Activated CD8-positive, alpha-beta memory T cell treated with anti-CD3 and anti-CD28 coated beads, Interleukin-2, amount 50 U/mL, for 4 hours (primary cell): ENCODE measurements around the gene CTSO.
"Not testable (repeated sequence)": the region's sequence is repeated elsewhere in the genome, so short reads cannot be mapped to it uniquely, and the experiment has no call there.

Experiments used
- DNase-seq: peaks from one replicate; pipeline ENCODE4 v3.0.0-alpha.2; 2020

The CTSO gene

DNA sequence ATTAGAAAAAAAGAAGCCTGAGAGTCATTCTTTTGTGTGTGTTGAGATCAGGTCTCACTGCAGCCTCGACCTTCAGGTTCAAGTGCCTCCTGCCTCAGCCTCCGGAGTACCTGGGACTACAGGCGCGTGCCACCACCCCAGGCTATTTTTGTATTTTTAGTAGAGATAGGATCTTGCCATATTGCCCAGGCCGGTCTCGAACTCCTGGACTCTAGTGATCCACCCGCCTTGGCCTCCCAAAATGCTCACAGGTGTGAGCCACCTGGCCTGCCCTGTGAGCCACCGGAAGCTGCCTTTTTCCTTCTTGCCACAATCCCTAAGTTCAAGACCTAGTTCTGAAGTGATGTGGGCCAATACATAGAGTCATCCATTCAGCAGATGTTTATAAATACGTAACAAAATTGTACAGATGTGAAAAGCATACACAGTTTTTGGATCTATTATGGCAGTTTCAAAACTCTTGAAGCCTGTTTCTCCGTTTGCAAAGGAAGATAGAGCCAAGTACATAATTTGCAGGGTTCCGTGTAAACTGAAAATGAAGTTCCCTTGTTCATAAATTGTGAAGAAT, 536 bp upstream of the CTSO start:
- no peak for DNase-seq

GRCh38 chr4:155952501-155952901, 1.2 kb downstream of the CTSO start:
- no peak for DNase-seq

DNA sequence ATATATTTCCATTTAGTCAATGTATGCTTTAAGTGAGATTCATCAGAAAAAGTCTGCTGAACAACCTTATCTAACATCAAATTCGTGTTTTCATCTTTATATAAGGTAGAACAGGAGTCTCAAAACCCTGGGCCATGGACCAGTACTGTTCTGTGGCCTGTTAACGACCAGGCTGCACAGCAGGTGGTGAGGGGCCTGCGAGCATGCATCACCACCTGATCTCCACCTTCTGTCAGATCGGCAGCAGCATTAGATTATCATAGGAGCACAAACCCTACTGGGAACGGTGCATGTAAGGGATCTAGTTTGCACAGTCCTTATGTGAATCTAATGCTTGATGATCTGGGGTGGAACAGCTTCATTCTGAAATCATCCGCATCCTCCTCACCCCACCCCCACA, 3.2 kb downstream of the CTSO start:
- no peak for DNase-seq

DNA sequence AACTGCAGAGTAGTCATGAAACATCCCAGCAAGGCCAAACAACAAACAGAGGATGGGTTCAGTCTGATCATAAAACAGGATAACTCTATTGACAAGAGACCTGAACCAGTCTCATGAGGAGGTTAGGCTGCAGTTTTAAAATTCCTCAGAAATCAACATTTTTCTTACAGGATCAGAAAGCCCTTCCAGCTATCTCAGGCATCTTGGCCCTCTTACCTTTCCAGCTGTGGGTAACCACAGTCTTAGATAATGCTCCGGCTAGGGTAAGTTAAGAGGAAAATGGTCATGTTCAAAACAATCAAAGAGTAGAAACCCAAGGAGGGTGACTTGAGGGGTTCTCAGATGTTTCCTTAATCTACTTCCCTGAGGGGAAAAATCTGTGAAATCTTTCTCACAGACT, 5.1 kb downstream of the CTSO start:
- no peak for DNase-seq

DNA sequence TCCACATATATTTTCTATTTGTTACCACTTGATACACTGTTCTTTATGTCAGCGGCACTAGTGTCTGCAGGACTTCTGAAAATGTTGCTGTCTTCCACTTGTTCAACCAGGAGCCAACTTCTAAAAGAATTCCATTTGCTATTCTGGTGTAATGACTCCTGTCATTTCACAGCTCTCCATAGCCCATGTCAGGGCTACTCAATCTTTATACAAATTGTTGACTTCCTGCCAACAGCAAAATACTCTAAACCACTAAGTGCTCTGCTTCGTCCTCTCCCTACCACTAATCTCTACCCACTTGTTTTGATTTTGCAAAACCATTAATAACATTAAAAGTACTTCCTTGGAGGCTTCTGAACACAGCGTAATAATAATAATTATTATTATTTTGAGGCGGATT, 7.2 kb downstream of the CTSO start:
- DNase-seq, result no peak

DNA sequence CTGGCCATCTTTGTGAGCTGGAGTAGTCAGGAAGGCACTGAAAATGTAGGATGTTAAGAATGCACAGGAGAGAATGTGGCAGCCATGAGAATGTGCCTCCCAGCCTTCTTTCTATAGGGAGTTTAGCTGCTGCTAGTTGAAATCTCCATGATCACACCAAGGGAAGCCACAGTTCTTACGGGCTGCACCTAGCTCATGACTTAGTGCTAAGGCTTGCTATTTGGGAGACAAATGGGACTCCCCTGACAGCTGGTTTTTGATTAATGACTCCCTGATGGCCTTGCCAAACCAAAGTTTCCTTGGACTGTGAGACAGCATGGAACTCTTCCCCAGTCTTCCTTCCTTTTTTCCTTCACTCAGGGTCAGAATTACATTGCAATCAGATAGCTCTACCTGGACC, 9.2 kb downstream of the CTSO start:
- no peak for DNase-seq

- DNase-seq, result no peak
These were observed 9.9 kb downstream of the CTSO start for GRCh38 chr4:155943605-155944291.

- DNase-seq, result no peak
These were observed 11.8 kb downstream of the CTSO start for GRCh38 chr4:155941820-155942219.

DNA sequence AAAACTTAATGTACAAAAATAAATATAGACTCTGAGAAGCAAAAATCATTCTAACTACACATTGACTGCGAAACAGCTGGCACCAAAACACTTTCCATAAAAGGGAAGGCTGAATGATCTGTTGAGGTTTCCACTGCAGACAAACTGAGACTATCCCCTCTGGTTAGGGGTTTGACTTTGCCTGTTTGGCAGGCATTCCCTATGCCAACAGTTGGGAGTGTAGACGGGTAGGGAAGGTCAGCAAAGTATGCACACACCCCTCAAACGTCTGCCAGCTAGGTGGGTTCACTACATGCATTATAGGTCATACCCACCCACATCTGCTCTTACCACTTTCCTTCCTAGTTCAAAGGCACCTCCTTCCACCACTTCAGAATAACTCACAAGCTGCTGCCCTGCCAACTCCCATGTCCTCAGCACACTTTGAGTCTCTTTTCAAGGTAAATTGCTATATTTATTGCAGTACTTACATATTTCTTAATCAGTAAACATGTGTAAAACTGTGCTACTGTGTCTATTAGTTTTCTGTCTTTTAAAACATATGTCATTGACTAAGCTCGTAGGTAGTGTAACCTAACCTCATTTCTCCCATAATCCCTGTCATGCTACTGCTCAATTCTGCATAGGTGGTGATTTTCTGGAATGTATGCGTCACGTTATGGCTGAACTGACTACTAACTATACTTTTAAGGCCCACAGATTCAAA, 12.4 kb downstream of the CTSO start:
- DNase-seq, result no peak

DNA sequence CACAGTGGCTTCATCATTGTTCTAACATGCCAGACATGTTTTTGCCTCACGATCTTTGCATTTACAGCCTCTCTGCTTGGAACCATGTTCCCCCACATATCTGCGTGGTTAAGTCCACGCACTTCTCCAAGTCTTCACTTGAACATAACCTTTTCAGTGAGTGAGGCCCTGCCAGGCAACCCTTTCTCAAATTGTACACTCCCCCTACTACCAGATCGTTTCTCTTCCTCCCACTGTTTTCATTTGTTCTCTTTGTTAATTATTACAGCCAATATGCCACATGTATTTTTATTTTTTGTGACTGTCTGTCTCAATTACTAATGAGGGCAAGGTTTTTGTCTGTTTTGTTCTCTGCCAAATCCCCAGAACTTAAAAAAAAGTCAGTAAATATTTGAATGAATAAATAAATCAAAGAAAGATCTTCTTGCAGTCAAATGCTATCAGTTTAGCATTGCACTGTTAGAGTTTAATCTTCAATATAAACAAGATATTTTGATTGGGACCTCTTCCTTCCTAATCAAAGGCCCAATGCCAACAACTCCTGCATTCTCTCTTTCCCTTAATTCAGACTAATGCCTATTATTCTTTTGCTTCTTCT, 18.2 kb downstream of the CTSO start:
- no peak for DNase-seq

GRCh38 chr4:155934634-155935033, 19.0 kb downstream of the CTSO start:
- DNase-seq, result not testable (repeated sequence)

- DNase-seq, result no peak
These were observed 22.0 kb downstream of the CTSO start for GRCh38 chr4:155931634-155932033.

- DNase-seq, result no peak
These were observed 23.3 kb downstream of the CTSO start for GRCh38 chr4:155930330-155930729.

GRCh38 chr4:155929833-155930232, 23.8 kb downstream of the CTSO start:
- DNase-seq, result no peak

- no peak for DNase-seq
These were observed 29.0 kb downstream of the CTSO start for GRCh38 chr4:155924637-155925036.

GRCh38 chr4:155921597-155921996, 32.1 kb downstream of the CTSO start:
- no peak for DNase-seq

GRCh38 chr4:155914782-155915181, 38.9 kb downstream of the CTSO start:
- no peak for DNase-seq

- no peak for DNase-seq
These were observed 41.8 kb downstream of the CTSO start for GRCh38 chr4:155911905-155912304.

DNA sequence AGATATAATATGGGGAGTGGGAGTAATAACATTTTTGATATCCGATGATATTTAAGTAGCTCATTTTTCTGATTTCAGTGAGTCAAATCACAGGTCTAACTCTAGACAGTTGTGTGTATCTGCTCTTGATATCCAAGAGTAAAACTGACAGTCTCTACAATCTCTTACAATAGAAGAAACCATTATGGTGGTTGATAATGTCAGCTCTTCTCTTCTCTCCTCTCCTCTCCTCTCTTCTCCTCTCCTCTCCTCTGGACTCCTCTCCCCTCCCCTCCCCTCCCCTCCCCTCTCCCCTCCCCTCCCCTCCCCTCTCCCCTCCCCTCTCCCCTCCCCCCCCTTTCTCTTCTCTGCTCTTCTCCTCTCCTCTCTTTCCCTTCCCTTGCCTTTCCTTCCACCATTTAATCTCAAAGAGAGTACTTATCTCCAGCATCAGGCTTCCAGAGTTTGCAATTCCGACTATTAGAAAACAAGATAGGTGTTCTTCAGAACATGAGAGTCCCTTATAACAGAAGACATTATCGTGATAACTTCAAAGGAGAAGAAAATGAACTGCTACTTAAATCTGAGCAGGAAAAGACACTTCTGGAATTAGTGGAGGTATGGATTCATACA, 43.9 kb downstream of the CTSO start:
- no peak for DNase-seq

- DNase-seq, result no peak
These were observed 45.2 kb downstream of the CTSO start for GRCh38 chr4:155908187-155909139.

GRCh38 chr4:155907556-155907955, 46.1 kb downstream of the CTSO start:
- no peak for DNase-seq

- DNase-seq, result no peak
These were observed 47.0 kb downstream of the CTSO start for GRCh38 chr4:155906554-155907247.
